SK-MEL-5 (cell line): ENCODE data around the gene RTTN. TPM values are rescaled to one million over a fixed set of nuclear protein-coding genes. Genes with fewer than 3 reads are reported as not detected.

Experiments used
- total RNA-seq: library from RNA; depleted of rRNA; stranded (reverse); fragments of >200 nt; shearing (Covaris generic); gene quantifications from 2 replicates; pipeline ENCODE4 v1.2.3, GENCODE V29; 2014; rRNA removed

Gene RTTN
- total RNA-seq, 1 experiment from 2014 or later = 21.7 TPM

Other genes starting within 250 kb of the RTTN start
- gene SOCS6, start 83.4 kb upstream of the RTTN start, total RNA-seq = 29.6 and 33.3 TPM in 2 replicates